ENCODE data around the gene BBOF1.

GRCh38 chr14:74008843-74009499, 10.2 kb upstream of the BBOF1 start:
- TF ChIP-seq EP300 (IDR thresholded peaks at IDR 0.05) (no peak), CTCF (IDR thresholded peaks at IDR 0.05) (no peak)

All from upper lobe of left lung (tissue), 4 donors.